Heart left ventricle (tissue), 16 donors: ENCODE data around the gene EXOC2. TPM values are rescaled to one million over a fixed set of nuclear protein-coding genes. Genes with fewer than 3 reads are reported as not detected.

Source experiments
- ATAC-seq, 4 donors: fragments of 200-7000 bp; cut with Tn5 transposase; one replicate each; pipeline ENCODE4 v1.9.1; 2020 to 2022; ENCODE audit warnings: moderate library complexity in 4 of 4, mild to moderate bottlenecking in 3 of 4, moderate number of reproducible peaks in 1 of 4
- DNase-seq, 5 donors: peaks; one replicate each; pipeline ENCODE4 v3.0.0-alpha.2; 2020
- H3K27ac ChIP-seq, 12 donors: fragments of 200-600 bp; sonication (generic) in 4 of 12; one replicate each; pipeline versions ENCODE4 v1.5.0 to v1.8.0; 2016 to 2022; ENCODE audit warnings: mild to moderate bottlenecking in 2 of 12
- H3K27me3 ChIP-seq, 9 donors: fragments of 200-600 bp; sonication (generic) in 2 of 9; one replicate each; pipeline versions ENCODE4 v1.5.1 to v1.8.0; 2016 to 2022; ENCODE audit warnings: mild to moderate bottlenecking in 3 of 9
- H3K36me3 ChIP-seq, 9 donors: fragments of 200-600 bp; sonication (generic) in 2 of 9; one replicate each; pipeline versions ENCODE4 v1.5.0 to v1.8.0; 2018 to 2022; ENCODE audit warnings: mild to moderate bottlenecking in 2 of 9
- H3K4me1 ChIP-seq, 12 donors: fragments of 200-600 bp; sonication (generic) in 4 of 12; one replicate each; pipeline versions ENCODE4 v1.5.0 to v1.8.0; 2016 to 2022; ENCODE audit warnings: mild to moderate bottlenecking in 3 of 12
- H3K4me3 ChIP-seq, 12 donors: fragments of 200-600 bp; sonication (generic) in 4 of 12; one replicate each; pipeline versions ENCODE4 v1.5.0 to v1.8.0; 2017 to 2022; ENCODE audit warnings: mild to moderate bottlenecking in 9 of 12, moderate library complexity in 4 of 12
- H3K9me3 ChIP-seq, 12 donors: fragments of 200-600 bp; sonication (generic) in 4 of 12; one replicate each; pipeline versions ENCODE4 v1.5.0 to v1.8.0; 2016 to 2022; ENCODE audit warnings: mild to moderate bottlenecking in 1 of 12
- CTCF ChIP-seq, 12 donors: fragments of 200-600 bp; sonication (generic) in 4 of 12; IDR thresholded peaks; one replicate each; pipeline versions ENCODE4 v1.5.0 to v1.8.0; 2018 to 2022; ENCODE audit warnings: antibody characterized with exemption in 12 of 12, mild to moderate bottlenecking in 5 of 12
- POLR2A ChIP-seq, 2 donors: fragments of 450-650 bp; IDR thresholded peaks; one replicate each; pipeline ENCODE4 v1.6.1; 2017; ENCODE audit warnings: antibody characterized with exemption in 2 of 2, mild to moderate bottlenecking in 2 of 2, moderate library complexity in 2 of 2
- WGBS, 4 donors: extraction: QIAGEN DNeasy Blood & Tissue Kit in 2 of 4; methylation state at CpG; one replicate each; pipeline versions ENCODE4 v1.1.5 to v1.1.7; 2013 to 2018; 5-methylcytosine and 5-hydroxymethylcytosine counted together
- intact Hi-C, 10 donors: fragments of 100-400 bp; cut with DNase I; formaldehyde crosslinking; loops; one replicate each; pipeline versions ENCODE4 v1.11.1 to v1.14.2; 2022
- polyA plus RNA-seq, 2 donors: library from polyadenylated mRNA; stranded (reverse); fragments of 200-250 nt; gene quantifications; one replicate each; pipeline ENCODE4 v1.2.3, GENCODE V29; 2013
- total RNA-seq, 9 donors: library from RNA; depleted of rRNA in 2 of 9; stranded (reverse); fragments of >200 nt in 2 of 9; fragmentation: NEBNext Ultra II Directional in 3 of 9; extraction: Animal tissue kit (Norgen Biotek cat#: 25700) in 3 of 9; gene quantifications; one replicate each; pipeline versions ENCODE4 v1.1.0 to v1.2.4, GENCODE V29; 2016 to 2023
- donor health status: ischemic (EF 13 %, LVEDD 7.1; RV severe dilation, severe dysfunction).
- donor health status: healthy with polysubstance abuse.
- donor health status: DM: no; HTN: yes; CAD: no.
- donor health status: DM: no; HTN: no; CAD: no.
- donor health status: ischemic (EF 25% LVEDD 6.9; RV normal size, moderate dysfunction).
- donor health status: ischemic (EF 25% LVEDD 5.7; RV mildly dilated, moderate dysfunction).
- donor health status: healthy.
- donor health status: DM: yes; HTN: yes; CAD: no.
- donor health status: ischemic (EF 35%, LVEDD 5.7; RV mildly dilated, moderate dysfunction).
- donor health status: nonischemic (EF 11% LVEDD 7.7; RV severe dilation, severe dysfunction).
- donor health status: DM: yes; HTN: yes; CAD: no.
- donor health status: PGD.
- donor health status: ischemic (EF 29% LVEDD 5.4; RV normal size, mild dysfunction).
- donor health status: nonischemic (EF 23%, LVEDD 6.1; RV moderate dilation, normal function).

Gene EXOC2
- total and polyA plus RNA-seq, 11 donors = 4.4 to 23.0 (median 12.5) TPM

GRCh38 chr6:443621-444159 lies 249.2 kb downstream of the EXOC2 start:
- no peaks in the 10 kb centered on the region for H3K9me3 ChIP-seq
- no peak overlapping the region for H3K27ac ChIP-seq
- no peak overlapping the region for H3K4me3 ChIP-seq
- peaks cover 0 to 7% (median 0%) of the 10 kb centered on the region in 12 donors for H3K4me1 ChIP-seq
- no peaks in the 10 kb centered on the region for H3K36me3 ChIP-seq
- ATAC-seq (no peak), DNase-seq (no peak)
- peaks cover 0 to 7% (median 0%) of the 10 kb centered on the region in 9 donors for H3K27me3 ChIP-seq
- 78 to 85% (median 82%) methylated on average over 19 of the region's 19 CpGs for WGBS, 4 donors
- TF ChIP-seq POLR2A (IDR thresholded peaks at IDR 0.05) (no peak), CTCF (IDR thresholded peaks at IDR 0.05) (no peak)
- intact Hi-C loops = no loop called here

GRCh38 chr6:441126-441920 lies 251.6 kb downstream of the EXOC2 start:
- peaks cover 0 to 9% (median 0%) of the 10 kb centered on the region in 12 donors for H3K4me1 ChIP-seq
- no peak for TF ChIP-seq POLR2A (IDR thresholded peaks at IDR 0.05)
- TF ChIP-seq CTCF (IDR thresholded peaks at IDR 0.05) = no peak
- ATAC-seq (no peak), DNase-seq (no peak)
- WGBS, 4 donors = 80 to 89% (median 83%) methylated on average over 12 of the region's 12 CpGs
- no peak overlapping the region for H3K27ac ChIP-seq
- no peak overlapping the region for H3K4me3 ChIP-seq
- H3K9me3 ChIP-seq = no peaks in the 10 kb centered on the region
- H3K27me3 ChIP-seq = peaks cover 0 to 7% (median 0%) of the 10 kb centered on the region in 9 donors
- intact Hi-C loops = no loop called here
- no peaks in the 10 kb centered on the region for H3K36me3 ChIP-seq

- Histone ChIP-seq H3K36me3 (no peaks in the 10 kb centered on the region), H3K4me3 (no peak overlapping the region), H3K27me3 (peaks cover 0 to 7% (median 0%) of the 10 kb centered on the region in 9 donors), H3K9me3 (no peaks in the 10 kb centered on the region), H3K27ac (no peak overlapping the region), H3K4me1 (peaks cover 0 to 12% (median 0%) of the 10 kb centered on the region in 12 donors)
- TF ChIP-seq CTCF (IDR thresholded peaks at IDR 0.05) (no peak), POLR2A (IDR thresholded peaks at IDR 0.05) (no peak)
- ATAC-seq (peak in 3 of 4 donors; percentile 49 to 84 (median 75)), DNase-seq (peak in 2 of 5 donors; percentile 38 to 46)
- 43 to 56% (median 48%) methylated on average over 9 of the region's 9 CpGs for WGBS, 4 donors
- intact Hi-C loops = no loop called here
Observed at GRCh38 chr6:439641-440167, 253.2 kb downstream of the EXOC2 start.

- Histone ChIP-seq H3K9me3 (no peaks in the 10 kb centered on the region), H3K4me3 (no peak overlapping the region), H3K27me3 (peaks cover 0 to 3% (median 0%) of the 10 kb centered on the region in 9 donors), H3K27ac (no peak overlapping the region), H3K4me1 (peaks cover 0 to 12% (median 0%) of the 10 kb centered on the region in 12 donors), H3K36me3 (no peaks in the 10 kb centered on the region)
- WGBS, 4 donors = 72 to 81% (median 76%) methylated on average over 12 of the region's 12 CpGs
- TF ChIP-seq CTCF (IDR thresholded peaks at IDR 0.05) = no peak
- no peak for TF ChIP-seq POLR2A (IDR thresholded peaks at IDR 0.05)
- intact Hi-C loops = no loop called here
- no peak for ATAC-seq
- DNase-seq = no peak
Observed at GRCh38 chr6:438634-439170, 254.2 kb downstream of the EXOC2 start.
